GM12878 (cell line): ENCODE data around the gene ORC4. TPM values are rescaled to one million over a fixed set of nuclear protein-coding genes. Genes with fewer than 3 reads are reported as not detected.

Experiments
- ATAC-seq: fragments of 200-7000 bp; cut with Tn5 transposase; 3 replicates; pipeline ENCODE4 v1.9.1; 2020; ENCODE audit warnings: mild to moderate bottlenecking, moderate library complexity
- BruUV-seq: library from RNA; stranded (reverse); fragments of 400-500 nt; replicated peaks from 2 replicates; lab custom pipeline; 2021; lab: Mats Ljungman, UMichigan
- CTCF ChIA-PET: fragments of 300-600 bp; sonication (Branson Sonifier 250); formaldehyde crosslinking; extraction: SDS; loops from one replicate; lab custom pipeline; 2021; ENCODE audit warnings: inconsistent platforms; lab: Yijun Ruan, JAX
- POLR2A ChIA-PET: fragments of 350-600 bp; formaldehyde crosslinking; extraction: SDS; loops from one replicate; lab custom pipeline; 2021; ENCODE audit warnings: inconsistent platforms; lab: Charles Lee
- RAD21 ChIA-PET: fragments of 300-600 bp; sonication (Branson Sonifier 250); formaldehyde crosslinking; loops from one replicate; lab custom pipeline; 2023; ENCODE audit warnings: antibody characterized with exemption; ENCODE audit not compliant: unreplicated experiment; lab: Charles Lee
- SMC1A ChIA-PET: fragments of 300-600 bp; sonication (Branson Sonifier 250); formaldehyde crosslinking; loops from one replicate; lab custom pipeline; 2023; ENCODE audit not compliant: unreplicated experiment, uncharacterized antibody; lab: Charles Lee
- DNase-seq: peaks from one replicate; pipeline ENCODE4 v3.0.0-alpha.2; 2011; ENCODE audit warnings: low read depth, low spot score
- FAIRE-seq: peaks from 3 replicates; lab custom pipeline; 2011; peaks lifted over from hg19 to GRCh38; lab: Jason Lieb, UNC
- H2AFZ ChIP-seq: 2 replicates; pipeline ENCODE4 v1.6.0; 2011; ENCODE audit warnings: low read depth, low read length, control low read depth; ENCODE audit not compliant: control insufficient read depth
- H3K27ac ChIP-seq: 2 replicates; pipeline ENCODE4 v1.5.1; 2011; ENCODE audit warnings: control low read depth; ENCODE audit not compliant: control insufficient read depth, insufficient read depth
- H3K27me3 ChIP-seq, 2 experiments: replicated peaks in 1 of 2; 2 replicates each; pipeline versions ENCODE4 v1.6.0 to v1.6.1; 2011; ENCODE audit warnings: low read length in 1 of 2; ENCODE audit not compliant: control insufficient read depth in 2 of 2, insufficient read depth in 2 of 2
- H3K36me3 ChIP-seq, 2 experiments: 2 replicates each; pipeline ENCODE4 v1.5.1; 2011; ENCODE audit warnings: low read length in 1 of 2; ENCODE audit not compliant: control insufficient read depth in 2 of 2, insufficient read depth in 2 of 2
- H3K4me1 ChIP-seq: 2 replicates; pipeline ENCODE4 v1.6.1; 2011; ENCODE audit warnings: mild to moderate bottlenecking, low read length, moderate library complexity, mixed read lengths; ENCODE audit not compliant: control insufficient read depth, insufficient read depth
- H3K4me2 ChIP-seq: 2 replicates; pipeline ENCODE4 v1.6.0; 2011; ENCODE audit warnings: control low read depth; ENCODE audit not compliant: control insufficient read depth, insufficient read depth
- H3K4me3 ChIP-seq: fragments of 200-600 bp; sonication (generic); 2 replicates; pipeline ENCODE4 v1.5.1; 2016
- H3K79me2 ChIP-seq: 2 replicates; pipeline ENCODE4 v1.6.0; 2011; ENCODE audit warnings: low read length; ENCODE audit not compliant: control insufficient read depth, insufficient read depth
- H3K9ac ChIP-seq: 2 replicates; pipeline ENCODE4 v1.8.0; 2011; ENCODE audit warnings: low read length, control low read depth, mixed read lengths; ENCODE audit not compliant: control insufficient read depth, insufficient read depth
- H3K9me3 ChIP-seq: replicated peaks from 3 replicates; pipeline ENCODE4 v1.5.1; 2011; ENCODE audit warnings: mild to moderate bottlenecking, low read length; ENCODE audit not compliant: control insufficient read depth, insufficient read depth
- H4K20me1 ChIP-seq: 2 replicates; pipeline ENCODE4 v1.6.0; 2011; ENCODE audit not compliant: control insufficient read depth, insufficient read depth
- CHD1 ChIP-seq: IDR thresholded peaks from 2 replicates; pipeline ENCODE4 v1.6.1; 2012; ENCODE audit warnings: low read depth, low read length, improper control_type of control experiment
- EGR1 ChIP-seq, 2 experiments: IDR thresholded peaks; 1 replicate in 1 of 2; 2 replicates in 1 of 2; pipeline ENCODE4 v1.6.1; 2011 to 2012; ENCODE audit warnings: low read depth in 2 of 2, low read length in 2 of 2, borderline replicate concordance in 1 of 2, mild to moderate bottlenecking in 1 of 2, moderate library complexity in 1 of 2
- EP300 ChIP-seq, 2 experiments: fragments of 150-350 bp in 1 of 2; IDR thresholded peaks; 2 replicates each; pipeline ENCODE4 v1.6.1; 2011 to 2012; ENCODE audit warnings: low read depth in 2 of 2, low read length in 2 of 2, borderline replicate concordance in 1 of 2, improper control_type of control experiment in 1 of 2, inconsistent platforms in 1 of 2; ENCODE audit not compliant: control insufficient read depth in 1 of 2
- WGBS: methylation state at CpG from one replicate; pipeline ENCODE4 v1.1.6; 2016; ENCODE audit warnings: low lambda C conversion rate; ENCODE audit not compliant: insufficient replicate concordance, insufficient coverage; ENCODE audit errors: missing lambda C conversion rate; 5-methylcytosine and 5-hydroxymethylcytosine counted together
- in situ Hi-C: fragments of 300-500 bp; cut with MboI; formaldehyde crosslinking; loops from 9 replicates; pipeline ENCODE4 v1.14.3; 2018; ENCODE audit warnings: mixed read lengths
- intact Hi-C: fragments of 100-400 bp; cut with micrococcal nuclease; formaldehyde crosslinking; loops from one replicate; pipeline ENCODE4 v1.14.2; 2022; ENCODE audit not compliant: unreplicated experiment
- polyA plus RNA-seq, 11 experiments: library from polyadenylated mRNA; depleted of rRNA in 4 of 11; unstranded in 6 of 11; stranded (reverse) in 5 of 11; fragments of >200 nt; fragmentation: Nextera tagmentation in 4 of 11; fragmentation: Illumina TruSeq in 1 of 11; extraction: Ambion mirVana in 4 of 11; extraction: Trizol in 1 of 11; gene quantifications; 1 replicate in 1 of 11; 2 replicates in 10 of 11; pipeline versions ENCODE4 v1.2.1 to v1.2.3, GENCODE V29; 2011 to 2016; ENCODE audit warnings: inconsistent platforms in 2 of 11, missing spikeins in 2 of 11, low read depth in 1 of 11
- total RNA-seq, 4 experiments: library from RNA; depleted of rRNA in 3 of 4; stranded (reverse); fragments of >200 nt in 3 of 4; fragmentation: Illumina TruSeq in 1 of 4; extraction: Trizol in 1 of 4; gene quantifications; 2 replicates each; pipeline versions ENCODE4 v1.2.1 to v1.2.3, GENCODE V29; 2013 to 2021
- TF ChIP-seq, protein P1 (sequence below): fragments of 450-650 bp; IDR thresholded peaks from 2 replicates; pipeline ENCODE4 v1.6.1; 2017; ENCODE audit warnings: mild to moderate bottlenecking, moderate library complexity

The ORC4 gene
- total and polyA plus RNA-seq, 10 of the 15 experiments (the other 5 are each of a cell fraction or from before 2014, with no cell fraction given) = 25.7 to 71.3 (median 52.1) TPM

DNA sequence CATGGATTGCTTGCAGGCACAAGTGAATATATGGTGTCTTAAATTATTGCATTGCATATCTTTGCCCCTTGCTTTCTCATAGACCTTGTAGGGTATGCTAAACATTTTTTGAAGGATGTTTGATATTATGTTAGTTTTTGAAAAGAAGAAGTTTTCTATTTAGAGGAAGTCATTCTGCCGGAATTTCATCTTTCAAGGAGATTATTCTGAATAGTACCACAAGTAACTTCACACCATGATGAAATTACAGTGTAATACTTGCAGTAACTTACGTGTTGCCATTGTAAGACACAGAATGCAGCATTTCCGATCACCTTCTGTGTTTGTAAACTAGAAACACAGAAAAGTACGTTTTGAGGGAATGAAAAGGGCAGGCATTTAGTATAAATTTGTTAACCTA is 103.8 kb downstream of the ORC4 start:
- Histone ChIP-seq H3K4me1 (no peaks in the 10 kb centered on the region; the same call in 1 of the 2 replicates), H3K36me3 (no peaks in the 10 kb centered on the region), H3K79me2 (no peaks in the 10 kb centered on the region), H3K9me3 (no peaks in the 10 kb centered on the region), H3K4me2 (no peak overlapping the region), H3K27ac (no peak overlapping the region), H3K9ac (no peak overlapping the region), H2AFZ (no peak overlapping the region), H3K4me3 (no peak overlapping the region), H3K27me3 (no peaks in the 10 kb centered on the region), H4K20me1 (no peaks in the 10 kb centered on the region)
- FAIRE-seq = no peak
- no peak for ATAC-seq
- ChIA-PET RAD21 (interaction anchor here (0.9 to 1.7 kb wide), 3 partner anchors 13 to 871 kb away, joined by 3 to 4 read pairs (median 4); no protein-coding TSS in a partner anchor), SMC1A (interaction anchor here (0.7 to 1.3 kb wide), 2 partner anchors 46 to 834 kb away, joined by 3 to 5 read pairs; no protein-coding TSS in a partner anchor), CTCF (interaction anchor here (1.0 to 1.6 kb wide), 3 partner anchors 9 to 872 kb away, joined by 3 to 5 read pairs (median 5); no protein-coding TSS in a partner anchor), POLR2A (no interaction called here)
- no TSS peak for BruUV-seq
- intact Hi-C loops = no loop called here
- TF ChIP-seq EP300 (IDR thresholded peaks at IDR 0.05; ENCODE audit: borderline replicate concordance in 1 of 2, control insufficient read depth in 1 of 2, low read depth in 2 of 2, low read length in 2 of 2) = no peak
- 63% methylated on average over 4 of the region's 4 CpGs for WGBS
- DNase-seq = no peak
- in situ Hi-C loops = loop anchor here (10.0 kb wide), 2 partner anchors 992 to 1182 kb away; no protein-coding TSS in a partner anchor

DNA sequence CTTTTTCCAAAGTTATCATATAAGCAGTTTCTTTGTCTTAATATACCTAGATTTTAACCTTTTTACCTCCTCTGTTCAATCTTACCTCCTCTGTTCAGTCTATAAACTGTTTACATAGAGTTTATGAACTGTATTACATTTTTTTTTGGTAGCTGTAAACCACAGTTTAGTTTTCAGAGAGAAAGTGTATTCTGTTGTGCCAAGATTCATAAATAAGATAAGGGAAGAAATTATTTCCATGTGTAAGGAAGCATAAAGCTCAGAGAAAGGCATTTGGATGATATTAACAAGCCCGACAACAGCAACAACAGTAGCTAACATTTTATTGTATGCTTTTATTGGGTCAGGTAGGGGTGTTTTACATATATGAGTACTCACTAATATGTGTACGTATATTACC is 104.5 kb downstream of the ORC4 start:
- no TSS peak for BruUV-seq
- in situ Hi-C loops = loop anchor here (10.0 kb wide), 2 partner anchors 991 to 1181 kb away; no protein-coding TSS in a partner anchor
- intact Hi-C loops = no loop called here
- Histone ChIP-seq H3K4me3 (no peak overlapping the region), H4K20me1 (no peaks in the 10 kb centered on the region), H3K9ac (no peak overlapping the region), H3K9me3 (no peaks in the 10 kb centered on the region), H3K79me2 (no peaks in the 10 kb centered on the region), H3K4me2 (no peak overlapping the region), H3K27me3 (no peaks in the 10 kb centered on the region), H3K27ac (no peak overlapping the region), H2AFZ (no peak overlapping the region), H3K36me3 (no peaks in the 10 kb centered on the region), H3K4me1 (no peaks in the 10 kb centered on the region; the same call in 1 of the 2 replicates)
- SMC1A ChIA-PET = interaction anchor here (1.3 kb wide), 1 partner anchor 833 kb away, joined by 5 read pairs; no protein-coding TSS in a partner anchor
- DNase-seq (no peak), ATAC-seq (no peak), FAIRE-seq (no peak)
- CTCF ChIA-PET = interaction anchor here (1.0 to 1.6 kb wide), 3 partner anchors 10 to 871 kb away, joined by 3 to 5 read pairs (median 5); no protein-coding TSS in a partner anchor
- RAD21 ChIA-PET = interaction anchor here (0.9 to 1.7 kb wide), 3 partner anchors 14 to 871 kb away, joined by 3 to 4 read pairs (median 4); no protein-coding TSS in a partner anchor
- POLR2A ChIA-PET = no interaction called here
- 89% methylated on average over 2 of the region's 2 CpGs for WGBS
- TF ChIP-seq EGR1 (IDR thresholded peaks at IDR 0.05; ENCODE audit: borderline replicate concordance in 1 of 2, low read depth in 2 of 2, low read length in 2 of 2) (no peak), CHD1 (no peak)
- TF ChIP-seq, protein P1, sequence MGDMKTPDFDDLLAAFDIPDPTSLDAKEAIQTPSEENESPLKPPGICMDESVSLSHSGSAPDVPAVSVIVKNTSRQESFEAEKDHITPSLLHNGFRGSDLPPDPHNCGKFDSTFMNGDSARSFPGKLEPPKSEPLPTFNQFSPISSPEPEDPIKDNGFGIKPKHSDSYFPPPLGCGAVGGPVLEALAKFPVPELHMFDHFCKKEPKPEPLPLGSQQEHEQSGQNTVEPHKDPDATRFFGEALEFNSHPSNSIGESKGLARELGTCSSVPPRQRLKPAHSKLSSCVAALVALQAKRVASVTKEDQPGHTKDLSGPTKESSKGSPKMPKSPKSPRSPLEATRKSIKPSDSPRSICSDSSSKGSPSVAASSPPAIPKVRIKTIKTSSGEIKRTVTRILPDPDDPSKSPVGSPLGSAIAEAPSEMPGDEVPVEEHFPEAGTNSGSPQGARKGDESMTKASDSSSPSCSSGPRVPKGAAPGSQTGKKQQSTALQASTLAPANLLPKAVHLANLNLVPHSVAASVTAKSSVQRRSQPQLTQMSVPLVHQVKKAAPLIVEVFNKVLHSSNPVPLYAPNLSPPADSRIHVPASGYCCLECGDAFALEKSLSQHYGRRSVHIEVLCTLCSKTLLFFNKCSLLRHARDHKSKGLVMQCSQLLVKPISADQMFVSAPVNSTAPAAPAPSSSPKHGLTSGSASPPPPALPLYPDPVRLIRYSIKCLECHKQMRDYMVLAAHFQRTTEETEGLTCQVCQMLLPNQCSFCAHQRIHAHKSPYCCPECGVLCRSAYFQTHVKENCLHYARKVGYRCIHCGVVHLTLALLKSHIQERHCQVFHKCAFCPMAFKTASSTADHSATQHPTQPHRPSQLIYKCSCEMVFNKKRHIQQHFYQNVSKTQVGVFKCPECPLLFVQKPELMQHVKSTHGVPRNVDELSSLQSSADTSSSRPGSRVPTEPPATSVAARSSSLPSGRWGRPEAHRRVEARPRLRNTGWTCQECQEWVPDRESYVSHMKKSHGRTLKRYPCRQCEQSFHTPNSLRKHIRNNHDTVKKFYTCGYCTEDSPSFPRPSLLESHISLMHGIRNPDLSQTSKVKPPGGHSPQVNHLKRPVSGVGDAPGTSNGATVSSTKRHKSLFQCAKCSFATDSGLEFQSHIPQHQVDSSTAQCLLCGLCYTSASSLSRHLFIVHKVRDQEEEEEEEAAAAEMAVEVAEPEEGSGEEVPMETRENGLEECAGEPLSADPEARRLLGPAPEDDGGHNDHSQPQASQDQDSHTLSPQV = no peak
